ENCODE data around the gene ACSL3.
A peak's percentile ranks its signal among the peaks of the same experiment; 100 is the strongest.
"Not testable (repeated sequence)": the region's sequence is repeated elsewhere in the genome, so short reads cannot be mapped to it uniquely, and the experiment has no call there.

Gene ACSL3

GRCh38 chr2:222860740-222861410 lies at the start of gene ACSL3:
Gene ACSL3 (plus strand): TSS chr2:222861036. CDS start chr2:222908773, 47,737 bp downstream.
- DNase-seq: peak; percentile 98

- DNase-seq: no peak
These were observed 49.0 kb upstream of the ACSL3 start for GRCh38 chr2:222811828-222812227.

GRCh38 chr2:222813177-222813843 lies 47.5 kb upstream of the ACSL3 start:
- no peak for DNase-seq

GRCh38 chr2:222819722-222820333 lies 41.0 kb upstream of the ACSL3 start:
- DNase-seq: no peak

GRCh38 chr2:222823183-222823930 lies 37.5 kb upstream of the ACSL3 start:
- no peak for DNase-seq

GRCh38 chr2:222825031-222825430 lies 35.8 kb upstream of the ACSL3 start:
- DNase-seq: no peak

GRCh38 chr2:222827417-222827816 lies 33.4 kb upstream of the ACSL3 start:
- DNase-seq: no peak

- DNase-seq: no peak
These were observed 32.3 kb upstream of the ACSL3 start for GRCh38 chr2:222828572-222828971.

- no peak for DNase-seq
These were observed 30.7 kb upstream of the ACSL3 start for GRCh38 chr2:222830164-222830563.

- no peak for DNase-seq
These were observed 27.4 kb upstream of the ACSL3 start for GRCh38 chr2:222833410-222833809.

- DNase-seq: no peak
These were observed 25.6 kb upstream of the ACSL3 start for GRCh38 chr2:222835143-222835822.

GRCh38 chr2:222835823-222836151 lies 25.0 kb upstream of the ACSL3 start:
- DNase-seq: no peak

- DNase-seq: no peak
These were observed 23.2 kb upstream of the ACSL3 start for GRCh38 chr2:222837643-222838056.

- no peak for DNase-seq
These were observed 20.6 kb upstream of the ACSL3 start for GRCh38 chr2:222840060-222840802.

- DNase-seq: no peak
These were observed 18.2 kb upstream of the ACSL3 start for GRCh38 chr2:222842491-222843174.

GRCh38 chr2:222844323-222844722 lies 16.5 kb upstream of the ACSL3 start:
- DNase-seq: no peak

GRCh38 chr2:222845314-222845713 lies 15.5 kb upstream of the ACSL3 start:
- not testable (repeated sequence) for DNase-seq

GRCh38 chr2:222846003-222846402 lies 14.8 kb upstream of the ACSL3 start:
- no peak for DNase-seq

GRCh38 chr2:222848031-222848430 lies 12.8 kb upstream of the ACSL3 start:
- DNase-seq: not testable (repeated sequence)

GRCh38 chr2:222848862-222849261 lies 12.0 kb upstream of the ACSL3 start:
- no peak for DNase-seq

- no peak for DNase-seq
These were observed 8.7 kb upstream of the ACSL3 start for GRCh38 chr2:222851956-222852617.
